ENCODE data around the gene UBE4B. TPM values are rescaled to one million over a fixed set of nuclear protein-coding genes. Genes with fewer than 3 reads are reported as not detected.

Gene UBE4B
- total and polyA plus RNA-seq, 9 of the 15 experiments (the other 6 are each of a cell fraction or from before 2014, with no cell fraction given) = 11.7 to 73.7 (median 40.1) TPM

DNA sequence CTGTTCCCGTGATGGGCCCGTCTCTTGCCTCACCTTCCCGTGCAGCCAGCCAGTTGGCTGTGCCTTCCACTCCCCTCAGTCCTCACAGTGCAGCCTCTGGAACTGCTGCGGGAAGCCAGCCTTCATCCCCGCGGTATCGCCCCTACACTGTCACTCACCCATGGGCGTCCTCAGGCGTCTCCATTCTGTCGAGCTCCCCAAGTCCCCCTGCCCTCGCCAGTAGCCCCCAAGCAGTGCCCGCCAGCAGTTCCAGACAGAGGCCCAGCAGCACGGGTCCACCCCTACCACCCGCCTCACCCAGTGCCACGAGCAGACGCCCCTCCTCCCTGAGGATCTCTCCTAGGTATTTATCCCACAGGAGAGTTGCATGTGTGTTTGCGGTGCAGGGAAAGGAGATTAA, 73.5 kb downstream of the UBE4B start:
- FAIRE-seq = no peak
- ChIA-PET POLR2A (interaction anchor here (0.7 kb wide), 1 partner anchor 91 kb away, joined by 3 read pairs; no protein-coding TSS in a partner anchor), CTCF (ENCODE audit: low intra/inter-chr PET ratio) (no interaction called here)
- Histone ChIP-seq H3K79me2 (ENCODE audit: control insufficient read depth, insufficient read depth, low read length) (no peaks in the 10 kb centered on the region), H4K20me1 (replicated peaks; ENCODE audit: control insufficient read depth, insufficient read depth, low read length) (no peaks in the 10 kb centered on the region), H3K4me3 (no peak overlapping the region), H3K9me1 (ENCODE audit: control insufficient read depth, insufficient read depth, low read length) (no peaks in the 10 kb centered on the region), H3K4me2 (ENCODE audit: insufficient read depth, low read length) (no peak overlapping the region), H3K36me3 (ENCODE audit: control insufficient read depth, insufficient read depth, low read length) (peaks cover 78% of the 10 kb centered on the region), H3K27ac (ENCODE audit: extremely low read depth, low read depth, low read length) (no peak overlapping the region), H3K9me3 (replicated peaks; ENCODE audit: control insufficient read depth, insufficient read depth, low read depth, low read length) (no peaks in the 10 kb centered on the region), H3K4me1 (replicated peaks in 1 of 2; ENCODE audit: control insufficient read depth in 2 of 2, insufficient read depth in 2 of 2, low read length in 2 of 2) (no peaks in the 10 kb centered on the region), H3K9ac (ENCODE audit: insufficient read depth in 1 of 2, low read depth in 2 of 2, low read length in 2 of 2) (no peak overlapping the region), H3K27me3 (ENCODE audit: control insufficient read depth in 2 of 2, insufficient read depth in 2 of 2, low read length in 2 of 2) (no peaks in the 10 kb centered on the region), H2AFZ (ENCODE audit: low read depth, low read length) (no peak overlapping the region)
- intact Hi-C loops (cut with micrococcal nuclease) = no loop called here
- DNase-seq (ENCODE audit: extremely low read depth in 1 of 4, low spot score in 3 of 4) = no peak
- no TSS peak for BruUV-seq (replicated peaks)
- in situ Hi-C loops (cut with MboI) = no loop called here
- ATAC-seq = no peak
- 91% methylated on average over 17 of the region's 17 CpGs for WGBS (ENCODE audit: insufficient coverage, low coverage, missing lambda C conversion rate)
- TF ChIP-seq EZH2 (IDR thresholded peaks at IDR 0.05; ENCODE audit: borderline replicate concordance, low read depth, low read length) = no peak
- no peak for TF ChIP-seq MBD2 (IDR thresholded peaks at IDR 0.05; ENCODE audit: borderline replicate concordance, low read depth)
- TF ChIP-seq MCM3 (IDR thresholded peaks at IDR 0.05) = no peak
- TF ChIP-seq HNRNPLL (IDR thresholded peaks at IDR 0.05; ENCODE audit: low read depth, low read length, poor library complexity, severe bottlenecking) = no peak
- no peak for TF ChIP-seq NONO (IDR thresholded peaks at IDR 0.05; ENCODE audit: low read depth in 2 of 2, low read length in 1 of 2)
- TF ChIP-seq, protein P1, sequence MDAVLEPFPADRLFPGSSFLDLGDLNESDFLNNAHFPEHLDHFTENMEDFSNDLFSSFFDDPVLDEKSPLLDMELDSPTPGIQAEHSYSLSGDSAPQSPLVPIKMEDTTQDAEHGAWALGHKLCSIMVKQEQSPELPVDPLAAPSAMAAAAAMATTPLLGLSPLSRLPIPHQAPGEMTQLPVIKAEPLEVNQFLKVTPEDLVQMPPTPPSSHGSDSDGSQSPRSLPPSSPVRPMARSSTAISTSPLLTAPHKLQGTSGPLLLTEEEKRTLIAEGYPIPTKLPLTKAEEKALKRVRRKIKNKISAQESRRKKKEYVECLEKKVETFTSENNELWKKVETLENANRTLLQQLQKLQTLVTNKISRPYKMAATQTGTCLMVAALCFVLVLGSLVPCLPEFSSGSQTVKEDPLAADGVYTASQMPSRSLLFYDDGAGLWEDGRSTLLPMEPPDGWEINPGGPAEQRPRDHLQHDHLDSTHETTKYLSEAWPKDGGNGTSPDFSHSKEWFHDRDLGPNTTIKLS (IDR thresholded peaks at IDR 0.05; ENCODE audit: borderline replicate concordance, low read depth) = no peak
- TF ChIP-seq, protein P2, sequence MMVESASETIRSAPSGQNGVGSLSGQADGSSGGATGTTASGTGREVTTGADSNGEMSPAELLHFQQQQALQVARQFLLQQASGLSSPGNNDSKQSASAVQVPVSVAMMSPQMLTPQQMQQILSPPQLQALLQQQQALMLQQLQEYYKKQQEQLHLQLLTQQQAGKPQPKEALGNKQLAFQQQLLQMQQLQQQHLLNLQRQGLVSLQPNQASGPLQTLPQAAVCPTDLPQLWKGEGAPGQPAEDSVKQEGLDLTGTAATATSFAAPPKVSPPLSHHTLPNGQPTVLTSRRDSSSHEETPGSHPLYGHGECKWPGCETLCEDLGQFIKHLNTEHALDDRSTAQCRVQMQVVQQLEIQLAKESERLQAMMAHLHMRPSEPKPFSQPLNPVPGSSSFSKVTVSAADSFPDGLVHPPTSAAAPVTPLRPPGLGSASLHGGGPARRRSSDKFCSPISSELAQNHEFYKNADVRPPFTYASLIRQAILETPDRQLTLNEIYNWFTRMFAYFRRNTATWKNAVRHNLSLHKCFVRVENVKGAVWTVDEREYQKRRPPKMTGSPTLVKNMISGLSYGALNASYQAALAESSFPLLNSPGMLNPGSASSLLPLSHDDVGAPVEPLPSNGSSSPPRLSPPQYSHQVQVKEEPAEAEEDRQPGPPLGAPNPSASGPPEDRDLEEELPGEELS (CRISPR knock-in tag; IDR thresholded peaks at IDR 0.05; ENCODE audit: borderline replicate concordance) = no peak
- TF ChIP-seq HDAC1 (IDR thresholded peaks at IDR 0.05) = no peak
- no peak for TF ChIP-seq LARP7 (IDR thresholded peaks at IDR 0.05)
- no peak for TF ChIP-seq TCF3 (CRISPR knock-in tag; IDR thresholded peaks at IDR 0.05)
- TF ChIP-seq ZC3H11A (IDR thresholded peaks at IDR 0.05; ENCODE audit: low read depth, low read length) = no peak
- no peak for TF ChIP-seq ZNF584 (CRISPR knock-in tag; IDR thresholded peaks at IDR 0.05; ENCODE audit: low read depth)
- no peak for TF ChIP-seq BACH1 (tag; IDR thresholded peaks at IDR 0.05)
- TF ChIP-seq, protein P3, sequence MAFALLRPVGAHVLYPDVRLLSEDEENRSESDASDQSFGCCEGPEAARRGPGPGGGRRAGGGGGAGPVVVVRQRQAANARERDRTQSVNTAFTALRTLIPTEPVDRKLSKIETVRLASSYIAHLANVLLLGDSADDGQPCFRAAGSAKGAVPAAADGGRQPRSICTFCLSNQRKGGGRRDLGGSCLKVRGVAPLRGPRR (CRISPR knock-in tag; IDR thresholded peaks at IDR 0.05) = no peak
- no peak for TF ChIP-seq ZNF324 (CRISPR knock-in tag; IDR thresholded peaks at IDR 0.05)
- no peak for TF ChIP-seq ZNF707 (CRISPR knock-in tag; conservative IDR thresholded peaks at IDR 0.05)
- TF ChIP-seq EP300 (IDR thresholded peaks at IDR 0.05; ENCODE audit: low read length) = no peak
- TF ChIP-seq RBM25 (IDR thresholded peaks at IDR 0.05; ENCODE audit: low read depth, low read length, severe bottlenecking) = no peak
- TF ChIP-seq JUND (IDR thresholded peaks at IDR 0.05; ENCODE audit: borderline replicate concordance, low read depth, low read length) = no peak
- no peak for TF ChIP-seq JUND (tag; IDR thresholded peaks at IDR 0.05; ENCODE audit: borderline replicate concordance, low read depth, low read length)
- no peak for TF ChIP-seq ZNF197 (CRISPR knock-in tag; IDR thresholded peaks at IDR 0.05; ENCODE audit: low read depth)

All from K562 (cell line).